IMR-90 (cell line): ENCODE data around the gene RAB38. TPM values are rescaled to one million over a fixed set of nuclear protein-coding genes. Genes with fewer than 3 reads are reported as not detected.

Experiments
- ATAC-seq: fragments of 200-7000 bp; cut with Tn5 transposase; 2 replicates; pipeline ENCODE4 v1.9.1; 2020; ENCODE audit warnings: low read depth, mild to moderate bottlenecking, moderate library complexity
- BruUV-seq: library from RNA; stranded (reverse); fragments of 400-500 nt; replicated peaks from 2 replicates; lab custom pipeline; 2021; lab: Mats Ljungman, UMichigan
- CTCF ChIA-PET: fragments of 300-600 bp; formaldehyde crosslinking; extraction: SDS; loops from one replicate; lab custom pipeline; 2021; ENCODE audit warnings: antibody characterized with exemption; lab: Yijun Ruan, JAX
- POLR2A ChIA-PET: fragments of 300-600 bp; sonication (Branson Sonifier 250); formaldehyde crosslinking; loops from one replicate; lab custom pipeline; 2022; ENCODE audit warnings: antibody characterized with exemption; ENCODE audit not compliant: unreplicated experiment; lab: Charles Lee
- DNase-seq: peaks from one replicate; pipeline ENCODE4 v3.0.0; 2013
- H2AFZ ChIP-seq: replicated peaks from 2 replicates; pipeline ENCODE3; 2013; ENCODE audit warnings: low read length, mild to moderate bottlenecking; ENCODE audit not compliant: poor library complexity
- H2AK5ac ChIP-seq: 2 replicates; pipeline ENCODE4 v1.6.1; 2013; ENCODE audit warnings: low read depth, low read length, inconsistent platforms
- H2AK9ac ChIP-seq: replicated peaks from 2 replicates; pipeline ENCODE3; 2013; ENCODE audit warnings: mild to moderate bottlenecking, low read depth, low read length, moderate library complexity; ENCODE audit not compliant: poor library complexity
- H2BK120ac ChIP-seq: 2 replicates; pipeline ENCODE4 v1.6.1; 2013; ENCODE audit warnings: low read depth, low read length, inconsistent platforms
- H2BK15ac ChIP-seq: 3 replicates; pipeline ENCODE4 v1.6.1; 2013; ENCODE audit warnings: low read depth, low read length, inconsistent platforms
- H2BK20ac ChIP-seq: 2 replicates; pipeline ENCODE4 v1.6.1; 2013; ENCODE audit warnings: low read depth, mild to moderate bottlenecking, inconsistent platforms, low read length, moderate library complexity
- H2BK5ac ChIP-seq: 2 replicates; pipeline ENCODE4 v1.6.1; 2013; ENCODE audit warnings: mild to moderate bottlenecking, low read depth, low read length, inconsistent platforms; ENCODE audit not compliant: poor library complexity, severe bottlenecking
- H3K14ac ChIP-seq: replicated peaks from 2 replicates; pipeline ENCODE4 v1.6.1; 2013; ENCODE audit warnings: low read depth, low read length, inconsistent platforms
- H3K18ac ChIP-seq: 2 replicates; pipeline ENCODE4 v1.6.1; 2013; ENCODE audit warnings: low read depth, low read length, control low read depth
- H3K23ac ChIP-seq: 2 replicates; pipeline ENCODE4 v1.6.1; 2013; ENCODE audit warnings: low read depth, low read length, inconsistent platforms
- H3K27ac ChIP-seq: 2 replicates; pipeline ENCODE4 v1.5.1; 2013; ENCODE audit warnings: mild to moderate bottlenecking, control low read depth, low read length; ENCODE audit not compliant: insufficient read depth
- H3K27me3 ChIP-seq: 2 replicates; pipeline ENCODE4 v1.6.1; 2013; ENCODE audit warnings: low read length; ENCODE audit not compliant: control insufficient read depth, insufficient read depth
- H3K36me3 ChIP-seq: 2 replicates; pipeline ENCODE4 v1.6.1; 2013; ENCODE audit warnings: low read length, mixed read lengths; ENCODE audit not compliant: control insufficient read depth, insufficient read depth
- H3K4ac ChIP-seq: 2 replicates; pipeline ENCODE4 v1.6.1; 2013; ENCODE audit warnings: low read depth, low read length, inconsistent platforms
- H3K4me1 ChIP-seq: 2 replicates; pipeline ENCODE4 v1.6.1; 2013; ENCODE audit warnings: low read length, mixed read lengths; ENCODE audit not compliant: control insufficient read depth, insufficient read depth
- H3K4me2 ChIP-seq: 2 replicates; pipeline ENCODE4 v1.6.1; 2013; ENCODE audit warnings: low read depth, mild to moderate bottlenecking, control low read depth, low read length, moderate library complexity
- H3K4me3 ChIP-seq: 2 replicates; pipeline ENCODE4 v1.5.1; 2013; ENCODE audit warnings: low read depth, mild to moderate bottlenecking, control low read depth, low read length, moderate library complexity; ENCODE audit not compliant: insufficient read depth
- H3K56ac ChIP-seq: 2 replicates; pipeline ENCODE4 v1.6.1; 2013; ENCODE audit warnings: low read length, inconsistent platforms; ENCODE audit not compliant: insufficient read depth; ENCODE audit errors: extremely low read depth
- H3K79me1 ChIP-seq, 2 experiments: 2 replicates each; pipeline ENCODE4 v1.6.1; 2013; ENCODE audit warnings: low read length in 2 of 2, inconsistent platforms in 1 of 2, low read depth in 1 of 2
- H3K9ac ChIP-seq: 2 replicates; pipeline ENCODE4 v1.6.1; 2013; ENCODE audit warnings: low read depth, low read length, control low read depth
- H3K9me1 ChIP-seq: 2 replicates; pipeline ENCODE4 v1.6.1; 2013; ENCODE audit warnings: low read length, inconsistent platforms; ENCODE audit not compliant: insufficient read depth
- H3K9me3 ChIP-seq: 2 replicates; pipeline ENCODE4 v1.6.1; 2013; ENCODE audit warnings: low read length; ENCODE audit not compliant: control insufficient read depth, insufficient read depth
- H4K20me1 ChIP-seq: 2 replicates; pipeline ENCODE4 v1.6.1; 2013; ENCODE audit warnings: low read length, inconsistent platforms; ENCODE audit not compliant: insufficient read depth
- H4K5ac ChIP-seq: 2 replicates; pipeline ENCODE4 v1.6.1; 2013; ENCODE audit warnings: mild to moderate bottlenecking, low read depth, low read length, control low read depth
- H4K8ac ChIP-seq, 2 experiments: 2 replicates each; pipeline ENCODE4 v1.6.1; 2013; ENCODE audit warnings: low read depth in 2 of 2, low read length in 2 of 2, control low read depth in 1 of 2, inconsistent platforms in 1 of 2
- H4K91ac ChIP-seq: 2 replicates; pipeline ENCODE4 v1.6.1; 2013; ENCODE audit warnings: low read depth, low read length, inconsistent platforms; ENCODE audit not compliant: insufficient read depth
- BHLHE40 ChIP-seq: fragments of 150-350 bp; IDR thresholded peaks from 2 replicates; pipeline ENCODE4 v1.6.1; 2016; ENCODE audit warnings: mild to moderate bottlenecking, low read depth, low read length
- CEBPB ChIP-seq: IDR thresholded peaks from 2 replicates; pipeline ENCODE4 v1.6.1; 2012; ENCODE audit warnings: low read depth, low read length, improper control_type of control experiment
- CHD1 ChIP-seq: IDR thresholded peaks from 2 replicates; pipeline ENCODE4 v1.6.1; 2012; ENCODE audit warnings: low read depth, low read length, improper control_type of control experiment
- CTCF ChIP-seq: conservative IDR thresholded peaks from 2 replicates; pipeline ENCODE4 v1.5.1; 2012; ENCODE audit warnings: mild to moderate bottlenecking, low read depth, low read length, improper control_type of control experiment
- ELK1 ChIP-seq: fragments of 150-350 bp; IDR thresholded peaks from 2 replicates; pipeline ENCODE4 v1.6.1; 2016; ENCODE audit warnings: low read depth, mild to moderate bottlenecking, low read length, moderate library complexity, borderline replicate concordance
- FOS ChIP-seq: fragments of 150-350 bp; IDR thresholded peaks from 2 replicates; pipeline ENCODE4 v1.6.1; 2016; ENCODE audit warnings: low read depth, low read length
- MAFK ChIP-seq: IDR thresholded peaks from 2 replicates; pipeline ENCODE4 v1.6.1; 2012; ENCODE audit warnings: low read depth, low read length, improper control_type of control experiment
- MAZ ChIP-seq: IDR thresholded peaks from 2 replicates; pipeline ENCODE4 v1.6.1; 2012; ENCODE audit warnings: low read depth, mild to moderate bottlenecking, low read length, improper control_type of control experiment, moderate library complexity, borderline replicate concordance
- MXI1 ChIP-seq: IDR thresholded peaks from 2 replicates; pipeline ENCODE4 v1.6.1; 2012; ENCODE audit warnings: low read depth, mild to moderate bottlenecking, low read length, moderate library complexity, borderline replicate concordance
- NFE2L2 ChIP-seq: fragments of 150-350 bp; IDR thresholded peaks from 2 replicates; pipeline ENCODE4 v1.6.1; 2016; ENCODE audit warnings: low read depth, mild to moderate bottlenecking, low read length
- POLR2A ChIP-seq: IDR thresholded peaks from 2 replicates; pipeline ENCODE4 v1.6.1; 2012; ENCODE audit warnings: mild to moderate bottlenecking, low read depth, low read length
- RAD21 ChIP-seq: IDR thresholded peaks from 2 replicates; pipeline ENCODE4 v1.6.1; 2012; ENCODE audit warnings: low read length, improper control_type of control experiment
- RCOR1 ChIP-seq: IDR thresholded peaks from 2 replicates; pipeline ENCODE4 v1.6.1; 2012; ENCODE audit warnings: mild to moderate bottlenecking, low read length, improper control_type of control experiment; ENCODE audit not compliant: insufficient replicate concordance
- RFX5 ChIP-seq: IDR thresholded peaks from 2 replicates; pipeline ENCODE4 v1.8.0; 2012; ENCODE audit warnings: low read depth, mild to moderate bottlenecking, low read length, moderate library complexity
- WGBS, 2 experiments: methylation state at CpG; one replicate each; pipeline versions ENCODE4 v1.1.5 to v1.1.7; 2013; ENCODE audit warnings: missing lambda C conversion rate in 2 of 2; ENCODE audit not compliant: insufficient read length in 1 of 2; ENCODE audit errors: extremely low coverage in 2 of 2; 5-methylcytosine and 5-hydroxymethylcytosine counted together
- dilution Hi-C: fragments of 300-500 bp; cut with HindIII; formaldehyde crosslinking; loops from one replicate; pipeline ENCODE4 v1.14.3; 2018; ENCODE audit warnings: low sequenced_read_pairs; ENCODE audit not compliant: unreplicated experiment
- in situ Hi-C: fragments of 300-500 bp; cut with MboI; formaldehyde crosslinking; loops from 3 replicates; pipeline ENCODE4 v1.14.3; 2019; ENCODE audit warnings: low sequenced_read_pairs, inconsistent platforms, mixed read lengths
- intact Hi-C: fragments of 100-400 bp; cut with micrococcal nuclease; formaldehyde crosslinking; loops from 2 replicates; pipeline ENCODE4 v1.10.0; 2022
- polyA plus RNA-seq, 3 experiments: library from polyadenylated mRNA; depleted of rRNA; stranded (reverse); fragments of >200 nt; gene quantifications; 2 replicates each; pipeline ENCODE4 v1.2.3, GENCODE V29; 2012; ENCODE audit warnings: low replicate concordance in 1 of 3
- total RNA-seq: library from RNA; depleted of rRNA; stranded (reverse); fragments of >200 nt; gene quantifications from 2 replicates; pipeline ENCODE4 v1.2.3, GENCODE V29; 2012
- TF ChIP-seq, protein P1 (sequence below): fragments of 150-350 bp; IDR thresholded peaks from 2 replicates; pipeline ENCODE4 v1.6.1; 2017; ENCODE audit warnings: mild to moderate bottlenecking, antibody characterized with exemption, low read length, low read depth

Gene RAB38
- total and polyA plus RNA-seq, 2 of the 4 experiments (the other 2 are of a cell fraction): 5.0 to 6.5 TPM

DNA sequence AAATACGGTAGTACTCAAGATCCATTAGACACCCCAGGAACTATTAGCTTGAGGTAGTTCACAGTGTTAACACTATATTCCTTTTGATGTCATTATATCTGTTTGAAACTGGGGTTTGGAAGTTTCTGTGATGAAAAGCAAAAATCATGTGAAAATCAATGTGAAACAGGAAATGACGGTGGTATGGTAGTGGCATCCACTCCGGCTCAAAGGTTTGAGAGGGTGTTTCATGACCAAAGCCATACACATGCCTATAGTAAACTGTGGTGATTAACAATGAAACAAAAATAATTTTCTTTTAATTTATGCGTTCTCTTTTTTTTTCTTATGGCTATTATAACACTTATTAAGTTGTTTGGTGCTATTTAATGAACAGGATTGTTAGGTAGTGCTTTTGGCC, 10.9 kb downstream of the RAB38 start:
- no CpG with 5 or more reads among the region's 4 CpGs for WGBS, 2 experiments
- no peak overlapping the region for H3K9ac ChIP-seq
- no peak overlapping the region for H2BK15ac ChIP-seq
- H3K9me1 ChIP-seq: no peaks in the 10 kb centered on the region
- H3K36me3 ChIP-seq: no peaks in the 10 kb centered on the region
- H3K56ac ChIP-seq: no peak overlapping the region
- H3K23ac ChIP-seq: no peak overlapping the region
- H2BK120ac ChIP-seq: no peak overlapping the region
- H3K79me1 ChIP-seq: no peaks in the 10 kb centered on the region
- no peak overlapping the region for H3K14ac ChIP-seq
- H2BK20ac ChIP-seq: no peak overlapping the region
- no peak overlapping the region for H4K5ac ChIP-seq
- no peak overlapping the region for H2AFZ ChIP-seq
- ATAC-seq: no peak
- H3K4me3 ChIP-seq: no peak overlapping the region
- H3K27ac ChIP-seq: no peak overlapping the region
- H3K9me3 ChIP-seq: no peaks in the 10 kb centered on the region
- H2AK9ac ChIP-seq: no peak overlapping the region
- no peak overlapping the region for H2BK5ac ChIP-seq
- intact Hi-C loops: no loop called here
- dilution Hi-C loops: no loop called here
- H2AK5ac ChIP-seq: no peak overlapping the region
- H3K18ac ChIP-seq: no peak overlapping the region
- no peak overlapping the region for H4K91ac ChIP-seq
- no peaks in the 10 kb centered on the region for H3K27me3 ChIP-seq
- no peak overlapping the region for H3K4me2 ChIP-seq
- ChIA-PET CTCF (no interaction called here), POLR2A (no interaction called here)
- no peaks in the 10 kb centered on the region for H3K4me1 ChIP-seq
- TF ChIP-seq POLR2A (no peak), CTCF (no peak), NFE2L2 (no peak), CHD1 (no peak), FOS (no peak), RCOR1 (no peak), RFX5 (no peak), MAFK (no peak), MAZ (no peak), RAD21 (no peak), BHLHE40 (no peak), MXI1 (no peak), CEBPB (no peak), ELK1 (no peak)
- TF ChIP-seq, protein P1, sequence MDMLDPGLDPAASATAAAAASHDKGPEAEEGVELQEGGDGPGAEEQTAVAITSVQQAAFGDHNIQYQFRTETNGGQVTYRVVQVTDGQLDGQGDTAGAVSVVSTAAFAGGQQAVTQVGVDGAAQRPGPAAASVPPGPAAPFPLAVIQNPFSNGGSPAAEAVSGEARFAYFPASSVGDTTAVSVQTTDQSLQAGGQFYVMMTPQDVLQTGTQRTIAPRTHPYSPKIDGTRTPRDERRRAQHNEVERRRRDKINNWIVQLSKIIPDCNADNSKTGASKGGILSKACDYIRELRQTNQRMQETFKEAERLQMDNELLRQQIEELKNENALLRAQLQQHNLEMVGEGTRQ: no peak
- DNase-seq: no peak
- in situ Hi-C loops: no loop called here
- H4K8ac ChIP-seq: no peak overlapping the region
- BruUV-seq: no TSS peak
- no peak overlapping the region for H3K4ac ChIP-seq
- no peaks in the 10 kb centered on the region for H4K20me1 ChIP-seq
